Measurements from ENCODE around the gene MELTF.

DNA sequence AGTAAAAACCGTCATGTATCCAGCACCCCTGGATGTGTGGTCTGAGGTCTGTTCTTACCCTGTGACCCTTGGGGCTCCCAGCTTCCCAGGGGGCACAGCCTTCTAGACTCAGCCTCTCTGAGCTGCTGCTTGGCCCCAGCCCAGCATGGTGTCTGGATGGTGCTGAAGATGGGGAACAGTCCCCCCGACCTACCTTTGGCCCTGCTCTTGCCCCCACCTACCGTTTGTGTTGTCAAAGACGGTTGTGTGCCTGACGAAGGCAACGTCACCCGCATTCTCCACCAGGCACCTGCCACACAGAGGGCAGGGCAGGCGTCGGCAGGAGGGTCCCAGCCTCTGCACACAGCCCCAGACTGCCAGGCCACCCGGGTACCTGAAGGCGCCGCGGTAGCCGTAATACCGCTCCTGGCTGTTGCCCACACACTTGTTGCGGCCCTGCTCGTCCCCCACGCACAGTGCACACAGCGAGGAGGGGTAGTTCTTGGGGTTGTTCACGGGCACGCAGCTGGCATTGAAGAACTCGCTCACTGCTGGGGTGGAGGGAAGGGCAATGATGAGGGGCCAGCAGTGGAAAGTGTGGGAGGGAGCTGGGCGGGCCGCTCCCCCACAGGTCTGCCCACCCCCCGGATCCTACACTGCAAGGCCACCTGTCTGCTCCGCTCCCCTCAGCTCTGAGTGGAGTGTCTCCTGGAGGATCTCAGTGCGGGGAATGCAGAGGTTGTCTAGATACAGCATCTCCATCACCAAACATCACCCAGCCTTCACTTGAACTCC is 21.0 kb downstream of the MELTF start:
- no peak for TF ChIP-seq RCOR1 (IDR thresholded peaks at IDR 0.05; ENCODE audit: low read depth, low read length)
- TF ChIP-seq, protein P1, sequence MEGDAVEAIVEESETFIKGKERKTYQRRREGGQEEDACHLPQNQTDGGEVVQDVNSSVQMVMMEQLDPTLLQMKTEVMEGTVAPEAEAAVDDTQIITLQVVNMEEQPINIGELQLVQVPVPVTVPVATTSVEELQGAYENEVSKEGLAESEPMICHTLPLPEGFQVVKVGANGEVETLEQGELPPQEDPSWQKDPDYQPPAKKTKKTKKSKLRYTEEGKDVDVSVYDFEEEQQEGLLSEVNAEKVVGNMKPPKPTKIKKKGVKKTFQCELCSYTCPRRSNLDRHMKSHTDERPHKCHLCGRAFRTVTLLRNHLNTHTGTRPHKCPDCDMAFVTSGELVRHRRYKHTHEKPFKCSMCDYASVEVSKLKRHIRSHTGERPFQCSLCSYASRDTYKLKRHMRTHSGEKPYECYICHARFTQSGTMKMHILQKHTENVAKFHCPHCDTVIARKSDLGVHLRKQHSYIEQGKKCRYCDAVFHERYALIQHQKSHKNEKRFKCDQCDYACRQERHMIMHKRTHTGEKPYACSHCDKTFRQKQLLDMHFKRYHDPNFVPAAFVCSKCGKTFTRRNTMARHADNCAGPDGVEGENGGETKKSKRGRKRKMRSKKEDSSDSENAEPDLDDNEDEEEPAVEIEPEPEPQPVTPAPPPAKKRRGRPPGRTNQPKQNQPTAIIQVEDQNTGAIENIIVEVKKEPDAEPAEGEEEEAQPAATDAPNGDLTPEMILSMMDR (IDR thresholded peaks at IDR 0.05): no peak
- TF ChIP-seq SMC3 (IDR thresholded peaks at IDR 0.05): no peak
- no peak for TF ChIP-seq RAD21 (conservative IDR thresholded peaks at IDR 0.05 in 1 of 2, IDR thresholded peaks at IDR 0.05 in 1 of 2)
- TF ChIP-seq EP300 (IDR thresholded peaks at IDR 0.05): no peak
- no peak for TF ChIP-seq JUN (IDR thresholded peaks at IDR 0.05)
- no peak for TF ChIP-seq RNF2 (IDR thresholded peaks at IDR 0.05; ENCODE audit: borderline replicate concordance, low read depth)
- TF ChIP-seq MAFK (IDR thresholded peaks at IDR 0.05; ENCODE audit: partially characterized antibody): no peak
- TF ChIP-seq, protein P2, sequence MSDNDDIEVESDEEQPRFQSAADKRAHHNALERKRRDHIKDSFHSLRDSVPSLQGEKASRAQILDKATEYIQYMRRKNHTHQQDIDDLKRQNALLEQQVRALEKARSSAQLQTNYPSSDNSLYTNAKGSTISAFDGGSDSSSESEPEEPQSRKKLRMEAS (IDR thresholded peaks at IDR 0.05): no peak

Data from A549 (cell line).